ENCODE measurements around the gene SOX18. TPM values are rescaled to one million over a fixed set of nuclear protein-coding genes. Genes with fewer than 3 reads are reported as not detected.

The SOX18 gene
- total and polyA plus RNA-seq, 7 donors: 0.69 to 11.9 (median 3.0) TPM

- TF ChIP-seq POLR2A (IDR thresholded peaks at IDR 0.05) (no peak), CTCF (IDR thresholded peaks at IDR 0.05) (peak in 2 of 4 experiments; percentile 42 to 68), POLR2AphosphoS5 (IDR thresholded peaks at IDR 0.05) (no peak)
- H3K27ac ChIP-seq: no peak overlapping the region
- H3K4me1 ChIP-seq: peaks cover 0 to 33% (median 29%) of the 10 kb centered on the region in 4 donors
- no peaks in the 10 kb centered on the region for H3K36me3 ChIP-seq
- DNase-seq: no peak
- peaks cover 14 to 38% (median 21%) of the 10 kb centered on the region in 3 donors for H3K27me3 ChIP-seq
- intact Hi-C loops (cut with DNase I): loop anchor here (1.0 to 5.0 kb wide), 2 partner anchors 37 to 981 kb away; no protein-coding TSS in a partner anchor
- 1% methylated on average over 52 of the region's 52 CpGs for WGBS, 2 donors
- H3K9me3 ChIP-seq: no peaks in the 10 kb centered on the region
- peak overlapping the region; percentile 16 to 62 (median 46) for H3K4me3 ChIP-seq
These were observed 34.0 kb upstream of the SOX18 start for GRCh38 chr20:64083378-64083803.

GRCh38 chr20:64082820-64083377, 33.5 kb upstream of the SOX18 start:
- DNase-seq: no peak
- H3K36me3 ChIP-seq: no peaks in the 10 kb centered on the region
- H3K4me1 ChIP-seq: peaks cover 0 to 37% (median 31%) of the 10 kb centered on the region in 4 donors
- H3K27ac ChIP-seq: no peak overlapping the region
- TF ChIP-seq POLR2AphosphoS5 (IDR thresholded peaks at IDR 0.05) (no peak), CTCF (IDR thresholded peaks at IDR 0.05) (no peak), EP300 (IDR thresholded peaks at IDR 0.05) (no peak), POLR2A (IDR thresholded peaks at IDR 0.05) (no peak)
- H3K4me3 ChIP-seq: peak overlapping the region in 2 of 4 donors; percentile 52 to 62
- H3K27me3 ChIP-seq: peaks cover 14 to 38% (median 21%) of the 10 kb centered on the region in 3 donors
- no peaks in the 10 kb centered on the region for H3K9me3 ChIP-seq
- intact Hi-C loops (cut with DNase I): loop anchor here (1.0 to 5.0 kb wide), 2 partner anchors 37 to 981 kb away; no protein-coding TSS in a partner anchor
- WGBS, 2 donors: 18 to 19% methylated on average over 13 of the region's 13 CpGs

- H3K9me3 ChIP-seq: no peaks in the 10 kb centered on the region
- DNase-seq: no peak
- H3K4me3 ChIP-seq: no peak overlapping the region
- peaks cover 14 to 38% (median 21%) of the 10 kb centered on the region in 3 donors for H3K27me3 ChIP-seq
- H3K27ac ChIP-seq: no peak overlapping the region
- TF ChIP-seq POLR2A (IDR thresholded peaks at IDR 0.05) (no peak), POLR2AphosphoS5 (IDR thresholded peaks at IDR 0.05) (no peak), EP300 (IDR thresholded peaks at IDR 0.05) (no peak), CTCF (IDR thresholded peaks at IDR 0.05) (no peak)
- H3K4me1 ChIP-seq: peaks cover 0 to 37% (median 31%) of the 10 kb centered on the region in 4 donors
- no peaks in the 10 kb centered on the region for H3K36me3 ChIP-seq
- WGBS, 2 donors: 11 to 16% methylated on average over 13 of the region's 13 CpGs
- intact Hi-C loops (cut with DNase I): loop anchor here (5.0 kb wide), 1 partner anchor 980 kb away; no protein-coding TSS in a partner anchor
These were observed 32.8 kb upstream of the SOX18 start for GRCh38 chr20:64082126-64082731.

- Histone ChIP-seq H3K27me3 (peaks cover 14 to 38% (median 21%) of the 10 kb centered on the region in 3 donors), H3K4me1 (peaks cover 0 to 37% (median 31%) of the 10 kb centered on the region in 4 donors), H3K4me3 (no peak overlapping the region), H3K27ac (no peak overlapping the region), H3K9me3 (no peaks in the 10 kb centered on the region), H3K36me3 (no peaks in the 10 kb centered on the region)
- DNase-seq: no peak
- TF ChIP-seq EP300 (IDR thresholded peaks at IDR 0.05) (no peak), POLR2A (IDR thresholded peaks at IDR 0.05) (no peak), CTCF (IDR thresholded peaks at IDR 0.05) (no peak), POLR2AphosphoS5 (IDR thresholded peaks at IDR 0.05) (no peak)
- 60 to 87% methylated on average over 6 of the region's 6 CpGs for WGBS, 2 donors
- intact Hi-C loops (cut with DNase I): loop anchor here (5.0 kb wide), 1 partner anchor 979 kb away; no protein-coding TSS in a partner anchor
These were observed 32.2 kb upstream of the SOX18 start for GRCh38 chr20:64081624-64081964.

Data from sigmoid colon (tissue), 7 donors.